Breast epithelium (tissue), 4 donors: ENCODE results near the gene CDK4. TPM values are rescaled to one million over a fixed set of nuclear protein-coding genes. Genes with fewer than 3 reads are reported as not detected.

ENCODE experiments used
- DNase-seq, 2 donors: peaks; one replicate each; pipeline ENCODE4 v3.0.0-alpha.2; 2019; ENCODE audit warnings: low spot score in 2 of 2
- H3K27ac ChIP-seq, 2 donors: fragments of 200-600 bp; sonication (generic) in 1 of 2; one replicate each; pipeline ENCODE4 v1.5.1; 2016 to 2019; ENCODE audit warnings: mild to moderate bottlenecking in 1 of 2
- H3K27me3 ChIP-seq, 2 donors: fragments of 200-600 bp; sonication (generic) in 1 of 2; one replicate each; pipeline versions ENCODE4 v1.5.1 to v1.6.0; 2017 to 2019; ENCODE audit warnings: control low read depth in 1 of 2, mild to moderate bottlenecking in 1 of 2
- H3K36me3 ChIP-seq: fragments of 200-600 bp; one replicate; pipeline ENCODE4 v1.5.1; 2019
- H3K4me1 ChIP-seq, 2 donors: fragments of 200-600 bp; sonication (generic); one replicate each; pipeline ENCODE4 v1.5.1; 2016 to 2019; ENCODE audit warnings: control low read depth in 1 of 2
- H3K4me3 ChIP-seq, 3 donors: fragments of 200-600 bp; sonication (generic); 1 replicate in 2 of 3; 2 replicates in 1 of 3; pipeline ENCODE4 v1.5.1; 2016 to 2019; ENCODE audit warnings: mild to moderate bottlenecking in 3 of 3, moderate library complexity in 2 of 3
- H3K9me3 ChIP-seq, 2 donors: fragments of 200-600 bp; sonication (generic) in 1 of 2; one replicate each; pipeline ENCODE4 v1.5.1; 2016 to 2019; ENCODE audit warnings: control low read depth in 1 of 2
- POLR2A ChIP-seq: fragments of 450-650 bp; IDR thresholded peaks from one replicate; pipeline ENCODE4 v1.6.1; 2016; ENCODE audit warnings: antibody characterized with exemption, mild to moderate bottlenecking, moderate library complexity
- POLR2AphosphoS5 ChIP-seq, 3 donors: sonication (generic); formaldehyde crosslinking; IDR thresholded peaks; one replicate each; pipeline ENCODE4 v1.6.1; 2017; ENCODE audit warnings: antibody characterized with exemption in 3 of 3
- intact Hi-C: fragments of 100-400 bp; cut with DNase I; formaldehyde crosslinking; loops from one replicate; pipeline ENCODE4 v1.15.1; 2023; ENCODE audit warnings: low total_unique reads
- total RNA-seq, 3 donors: library from RNA; depleted of rRNA; stranded (reverse); fragments of >200 nt; gene quantifications; one replicate each; pipeline ENCODE4 v1.1.0, GENCODE V29; 2016
- TF ChIP-seq, protein P1 (sequence below), 3 donors: fragments of 450-650 bp; IDR thresholded peaks; one replicate each; pipeline ENCODE4 v1.5.1; 2016 to 2017; ENCODE audit warnings: antibody characterized with exemption in 3 of 3, mild to moderate bottlenecking in 3 of 3, moderate library complexity in 3 of 3

Gene CDK4
- total RNA-seq, 3 donors from 2014 or later: 105 to 136 (median 109) TPM

GRCh38 chr12:57729321-57729844 lies 22.7 kb downstream of the CDK4 start:
- Histone ChIP-seq H3K36me3 (no peaks in the 10 kb centered on the region), H3K27me3 (peaks cover 0 to 3% of the 10 kb centered on the region in 2 donors), H3K4me3 (no peak overlapping the region), H3K9me3 (no peaks in the 10 kb centered on the region), H3K27ac (no peak overlapping the region), H3K4me1 (peaks cover 0 to 5% of the 10 kb centered on the region in 2 donors)
- no peak for DNase-seq
- TF ChIP-seq POLR2A (no peak), POLR2AphosphoS5 (IDR thresholded peaks at IDR 0.05) (no peak)
- TF ChIP-seq, protein P1, sequence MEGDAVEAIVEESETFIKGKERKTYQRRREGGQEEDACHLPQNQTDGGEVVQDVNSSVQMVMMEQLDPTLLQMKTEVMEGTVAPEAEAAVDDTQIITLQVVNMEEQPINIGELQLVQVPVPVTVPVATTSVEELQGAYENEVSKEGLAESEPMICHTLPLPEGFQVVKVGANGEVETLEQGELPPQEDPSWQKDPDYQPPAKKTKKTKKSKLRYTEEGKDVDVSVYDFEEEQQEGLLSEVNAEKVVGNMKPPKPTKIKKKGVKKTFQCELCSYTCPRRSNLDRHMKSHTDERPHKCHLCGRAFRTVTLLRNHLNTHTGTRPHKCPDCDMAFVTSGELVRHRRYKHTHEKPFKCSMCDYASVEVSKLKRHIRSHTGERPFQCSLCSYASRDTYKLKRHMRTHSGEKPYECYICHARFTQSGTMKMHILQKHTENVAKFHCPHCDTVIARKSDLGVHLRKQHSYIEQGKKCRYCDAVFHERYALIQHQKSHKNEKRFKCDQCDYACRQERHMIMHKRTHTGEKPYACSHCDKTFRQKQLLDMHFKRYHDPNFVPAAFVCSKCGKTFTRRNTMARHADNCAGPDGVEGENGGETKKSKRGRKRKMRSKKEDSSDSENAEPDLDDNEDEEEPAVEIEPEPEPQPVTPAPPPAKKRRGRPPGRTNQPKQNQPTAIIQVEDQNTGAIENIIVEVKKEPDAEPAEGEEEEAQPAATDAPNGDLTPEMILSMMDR (IDR thresholded peaks at IDR 0.05): no peak
- intact Hi-C loops: no loop called here

DNA sequence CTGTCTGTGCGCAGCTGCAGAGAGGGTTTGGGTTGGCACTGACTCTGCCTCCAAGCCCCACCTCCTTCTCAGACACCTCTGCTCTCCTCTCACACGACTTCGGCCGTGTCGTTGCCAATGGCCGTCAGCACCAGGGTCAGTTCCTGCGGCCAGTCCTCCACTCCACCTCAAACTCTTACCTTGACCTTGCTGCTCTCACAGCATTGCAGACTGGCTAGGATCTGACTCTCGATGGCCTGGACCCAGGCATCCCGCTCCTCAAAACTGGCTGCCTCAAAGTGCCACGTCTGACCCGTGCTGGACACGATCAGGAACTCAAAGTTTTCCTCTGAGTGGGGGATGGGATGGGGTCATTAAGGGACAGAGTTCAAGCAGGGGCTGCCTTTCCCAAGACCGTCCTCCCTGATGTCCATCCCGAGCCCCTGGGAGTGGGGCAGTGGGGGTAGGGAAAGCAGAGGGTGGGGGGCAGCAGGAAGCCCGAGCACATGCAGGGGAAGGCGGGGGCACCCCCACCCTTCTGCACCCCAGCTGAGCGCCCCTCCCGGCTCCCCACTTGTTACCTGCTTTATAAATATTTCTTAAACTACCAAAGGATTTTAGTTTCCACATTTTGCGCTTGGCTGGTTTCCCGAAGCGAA lies 24.2 kb downstream of the CDK4 start:
- no peaks in the 10 kb centered on the region for H3K36me3 ChIP-seq
- no peaks in the 10 kb centered on the region for H3K9me3 ChIP-seq
- peak in 1 of 2 donors; percentile 7 for DNase-seq
- no peak overlapping the region for H3K4me3 ChIP-seq
- peaks cover 0 to 5% of the 10 kb centered on the region in 2 donors for H3K4me1 ChIP-seq
- TF ChIP-seq POLR2AphosphoS5 (IDR thresholded peaks at IDR 0.05) (no peak), POLR2A (no peak)
- TF ChIP-seq, protein P1 (IDR thresholded peaks at IDR 0.05): no peak
- no peak overlapping the region for H3K27ac ChIP-seq
- intact Hi-C loops: no loop called here
- H3K27me3 ChIP-seq: no peaks in the 10 kb centered on the region

GRCh38 chr12:57726884-57727757 lies 25.0 kb downstream of the CDK4 start:
- H3K9me3 ChIP-seq: no peaks in the 10 kb centered on the region
- no peaks in the 10 kb centered on the region for H3K36me3 ChIP-seq
- H3K27ac ChIP-seq: peak overlapping the region; percentile 80 to 91
- TF ChIP-seq POLR2AphosphoS5 (IDR thresholded peaks at IDR 0.05): no peak
- TF ChIP-seq, protein P1 (IDR thresholded peaks at IDR 0.05): peak; percentile 35 to 52 (median 43)
- peak in 1 of 2 donors; percentile 34 for DNase-seq
- H3K4me1 ChIP-seq: peaks cover 0 to 5% of the 10 kb centered on the region in 2 donors
- peak overlapping the region; percentile 57 to 86 (median 82) for H3K4me3 ChIP-seq
- intact Hi-C loops: no loop called here
- H3K27me3 ChIP-seq: no peaks in the 10 kb centered on the region

DNA sequence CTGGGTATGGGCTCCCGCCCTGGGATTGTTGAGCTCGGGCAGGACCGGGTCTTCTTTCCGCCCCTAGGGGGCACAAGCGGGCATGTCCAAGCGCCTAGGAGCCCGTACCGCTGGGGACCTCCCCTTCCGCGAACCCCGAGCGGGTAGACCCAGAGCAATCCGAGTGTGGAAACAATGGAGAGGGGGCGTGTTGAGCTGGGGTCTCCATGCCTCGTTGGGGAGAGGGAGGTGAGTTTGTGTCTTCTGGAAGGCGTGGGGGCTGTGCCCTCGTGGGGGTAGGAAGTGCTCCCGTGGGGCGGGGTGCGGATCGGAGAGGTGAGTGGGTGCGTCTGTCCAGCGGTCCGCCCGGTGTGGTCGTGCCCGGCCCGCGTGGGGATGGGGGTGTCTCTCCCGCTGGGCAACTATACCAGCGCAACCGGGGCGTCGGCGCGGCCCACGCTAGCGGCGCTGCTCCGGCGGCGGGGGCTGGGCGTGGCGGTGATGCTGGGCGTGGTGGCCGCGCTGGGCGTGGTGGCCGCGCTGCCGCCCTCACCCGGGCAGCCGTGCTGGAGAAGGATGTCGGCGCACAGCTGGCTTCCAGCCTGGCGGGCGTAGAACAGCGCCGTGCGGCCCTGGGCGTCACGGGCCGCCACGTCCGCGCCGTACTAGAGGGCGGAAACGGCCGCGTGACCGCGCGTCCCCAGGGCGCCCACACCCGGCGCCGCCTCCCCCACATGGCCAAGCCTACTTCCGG lies 25.8 kb downstream of the CDK4 start:
- Histone ChIP-seq H3K27me3 (no peaks in the 10 kb centered on the region), H3K27ac (peak overlapping the region; percentile 80 to 91), H3K4me1 (peaks cover 0 to 5% of the 10 kb centered on the region in 2 donors), H3K4me3 (peak overlapping the region; percentile 57 to 86 (median 82)), H3K36me3 (no peaks in the 10 kb centered on the region), H3K9me3 (no peaks in the 10 kb centered on the region)
- peak; percentile 72 to 89 for DNase-seq
- intact Hi-C loops: no loop called here
- no peak for TF ChIP-seq POLR2A
- TF ChIP-seq, protein P1 (IDR thresholded peaks at IDR 0.05): peak; percentile 62 to 82 (median 71)
